D721Med (cell line): ENCODE results near the gene ADISSP.

Experiments used
- DNase-seq: peaks from one replicate; pipeline ENCODE4 v3.0.0; 2011; ENCODE audit warnings: low spot score; ENCODE audit not compliant: insufficient read length
- FAIRE-seq: peaks from 2 replicates; lab custom pipeline; 2011; peaks lifted over from hg19 to GRCh38; lab: Jason Lieb, UNC
- CTCF ChIP-seq: IDR thresholded peaks from 2 replicates; pipeline ENCODE4 v1.5.1; 2012; ENCODE audit warnings: mild to moderate bottlenecking, control low read depth; ENCODE audit not compliant: insufficient read depth; ENCODE audit errors: missing control alignments

The ADISSP gene

GRCh38 chr20:3802524-3803239, 35.1 kb upstream of the ADISSP start:
- DNase-seq = no peak
- no peak for FAIRE-seq
- no peak for TF ChIP-seq CTCF

GRCh38 chr20:3801846-3802245, 34.3 kb upstream of the ADISSP start:
- no peak for DNase-seq
- FAIRE-seq = no peak
- no peak for TF ChIP-seq CTCF

GRCh38 chr20:3801299-3801698, 33.7 kb upstream of the ADISSP start:
- TF ChIP-seq CTCF = no peak
- DNase-seq = no peak

GRCh38 chr20:3800878-3801260, 33.3 kb upstream of the ADISSP start:
- no peak for TF ChIP-seq CTCF
- DNase-seq (no peak), FAIRE-seq (no peak)

More at GRCh38 chr20:3801299-3801698, 33.7 kb upstream of the ADISSP start:
- no peak for FAIRE-seq

GRCh38 chr20:3800256-3800877, 32.8 kb upstream of the ADISSP start:
- DNase-seq = no peak
- no peak for TF ChIP-seq CTCF
- FAIRE-seq = no peak

GRCh38 chr20:3798908-3799248, 31.3 kb upstream of the ADISSP start:
- no peak for TF ChIP-seq CTCF
- no peak for FAIRE-seq

GRCh38 chr20:3798373-3798768, 30.8 kb upstream of the ADISSP start:
- no peak for FAIRE-seq
- no peak for DNase-seq
- no peak for TF ChIP-seq CTCF

More at GRCh38 chr20:3798908-3799248, 31.3 kb upstream of the ADISSP start:
- DNase-seq = no peak
